ENCODE results near the gene KCNJ10. TPM values are rescaled to one million over a fixed set of nuclear protein-coding genes. Genes with fewer than 3 reads are reported as not detected.

KCNJ10 gene
- total RNA-seq, 1 donor from 2014 or later = 0.04 TPM

- no peak for TF ChIP-seq CTCF (IDR thresholded peaks at IDR 0.05; ENCODE audit: insufficient read depth, low read length, poor library complexity, severe bottlenecking)
- no peak for DNase-seq (ENCODE audit: low read depth)
- Histone ChIP-seq H3K36me3 (ENCODE audit: control insufficient read depth, insufficient read depth, low read length) (no peaks in the 10 kb centered on the region), H3K4me3 (ENCODE audit: low read depth, low read length) (no peak overlapping the region), H3K27me3 (ENCODE audit: control insufficient read depth, insufficient read depth, low read length) (no peaks in the 10 kb centered on the region)
Observed at GRCh38 chr1:159985473-159985872, 84.5 kb downstream of the KCNJ10 start.

- DNase-seq (ENCODE audit: low read depth) = no peak
- H3K36me3 ChIP-seq (ENCODE audit: control insufficient read depth, insufficient read depth, low read length) = no peaks in the 10 kb centered on the region
- TF ChIP-seq CTCF (IDR thresholded peaks at IDR 0.05; ENCODE audit: insufficient read depth, low read length, poor library complexity, severe bottlenecking) = no peak
- no peak overlapping the region for H3K4me3 ChIP-seq (ENCODE audit: low read depth, low read length)
- H3K27me3 ChIP-seq (ENCODE audit: control insufficient read depth, insufficient read depth, low read length) = peaks cover 2% of the 10 kb centered on the region
Observed at GRCh38 chr1:159983681-159984080, 86.3 kb downstream of the KCNJ10 start.

- DNase-seq (ENCODE audit: low read depth) = no peak
- no peaks in the 10 kb centered on the region for H3K36me3 ChIP-seq (ENCODE audit: control insufficient read depth, insufficient read depth, low read length)
- TF ChIP-seq CTCF (IDR thresholded peaks at IDR 0.05; ENCODE audit: insufficient read depth, low read length, poor library complexity, severe bottlenecking) = no peak
- peaks cover 2% of the 10 kb centered on the region for H3K27me3 ChIP-seq (ENCODE audit: control insufficient read depth, insufficient read depth, low read length)
- no peak overlapping the region for H3K4me3 ChIP-seq (ENCODE audit: low read depth, low read length)
Observed at GRCh38 chr1:159982280-159982679, 87.7 kb downstream of the KCNJ10 start.

- Histone ChIP-seq H3K4me3 (ENCODE audit: low read depth, low read length) (no peak overlapping the region), H3K36me3 (ENCODE audit: control insufficient read depth, insufficient read depth, low read length) (no peaks in the 10 kb centered on the region), H3K27me3 (ENCODE audit: control insufficient read depth, insufficient read depth, low read length) (peaks cover 2% of the 10 kb centered on the region)
- no peak for DNase-seq (ENCODE audit: low read depth)
- no peak for TF ChIP-seq CTCF (IDR thresholded peaks at IDR 0.05; ENCODE audit: insufficient read depth, low read length, poor library complexity, severe bottlenecking)
Observed at GRCh38 chr1:159981351-159982055, 88.5 kb downstream of the KCNJ10 start.

- no peak for TF ChIP-seq CTCF (IDR thresholded peaks at IDR 0.05; ENCODE audit: insufficient read depth, low read length, poor library complexity, severe bottlenecking)
- no peaks in the 10 kb centered on the region for H3K36me3 ChIP-seq (ENCODE audit: control insufficient read depth, insufficient read depth, low read length)
- H3K27me3 ChIP-seq (ENCODE audit: control insufficient read depth, insufficient read depth, low read length) = peaks cover 2% of the 10 kb centered on the region
- no peak for DNase-seq (ENCODE audit: low read depth)
- no peak overlapping the region for H3K4me3 ChIP-seq (ENCODE audit: low read depth, low read length)
Observed at GRCh38 chr1:159980786-159981185, 89.2 kb downstream of the KCNJ10 start.

- Histone ChIP-seq H3K36me3 (ENCODE audit: control insufficient read depth, insufficient read depth, low read length) (no peaks in the 10 kb centered on the region), H3K4me3 (ENCODE audit: low read depth, low read length) (no peak overlapping the region), H3K27me3 (ENCODE audit: control insufficient read depth, insufficient read depth, low read length) (peaks cover 2% of the 10 kb centered on the region)
- no peak for TF ChIP-seq CTCF (IDR thresholded peaks at IDR 0.05; ENCODE audit: insufficient read depth, low read length, poor library complexity, severe bottlenecking)
- no peak for DNase-seq (ENCODE audit: low read depth)
Observed at GRCh38 chr1:159980076-159980475, 89.9 kb downstream of the KCNJ10 start.

Measured in kidney epithelial cell (primary cell).